HG03139 (cell line): ENCODE data around the gene PCDHGB4.
A peak's percentile ranks its signal among the peaks of the same experiment; 100 is the strongest.
"Not testable (repeated sequence)": the region's sequence is repeated elsewhere in the genome, so short reads cannot be mapped to it uniquely, and the experiment has no call there.

Experiments used
- ATAC-seq: cut with Tn5 transposase; IDR thresholded peaks from one replicate; pipeline ENCODE4 v1.9.1; 2021; ENCODE audit not compliant: unreplicated experiment

PCDHGB4 gene

DNA sequence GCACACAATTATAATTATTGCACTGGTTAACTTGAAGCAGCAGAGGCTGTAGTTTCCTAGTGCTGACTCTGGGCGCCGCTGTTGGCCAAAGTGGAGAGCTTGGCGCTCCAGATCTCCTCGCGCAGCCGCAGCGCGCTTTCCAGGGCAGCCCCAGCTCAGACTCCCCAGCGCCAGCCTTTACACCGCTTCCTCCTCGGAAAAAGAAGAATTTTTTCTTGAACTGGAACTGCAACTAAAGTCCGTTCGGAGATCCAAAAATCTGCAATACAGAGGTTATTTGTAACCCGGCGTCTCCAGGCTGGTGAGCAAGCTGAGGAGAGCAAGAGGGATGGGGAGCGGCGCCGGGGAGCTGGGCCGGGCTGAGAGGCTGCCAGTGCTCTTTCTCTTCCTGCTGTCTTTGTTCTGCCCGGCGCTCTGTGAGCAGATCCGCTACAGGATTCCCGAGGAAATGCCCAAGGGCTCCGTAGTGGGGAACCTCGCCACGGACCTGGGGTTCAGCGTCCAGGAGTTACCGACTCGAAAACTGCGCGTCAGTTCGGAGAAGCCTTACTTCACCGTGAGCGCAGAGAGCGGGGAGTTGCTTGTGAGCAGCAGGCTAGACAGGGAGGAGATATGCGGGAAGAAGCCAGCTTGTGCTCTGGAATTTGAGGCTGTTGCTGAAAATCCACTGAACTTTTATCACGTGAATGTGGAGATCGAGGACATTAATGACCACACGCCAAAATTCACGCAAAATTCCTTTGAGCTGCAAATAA, at the start of gene PCDHGB4:
Gene PCDHGB4 (plus strand): TSS at position 142 of the 755 bp plus-strand sequence. CDS start 187 bp downstream, at position 329.
- not testable (repeated sequence) for ATAC-seq

DNA sequence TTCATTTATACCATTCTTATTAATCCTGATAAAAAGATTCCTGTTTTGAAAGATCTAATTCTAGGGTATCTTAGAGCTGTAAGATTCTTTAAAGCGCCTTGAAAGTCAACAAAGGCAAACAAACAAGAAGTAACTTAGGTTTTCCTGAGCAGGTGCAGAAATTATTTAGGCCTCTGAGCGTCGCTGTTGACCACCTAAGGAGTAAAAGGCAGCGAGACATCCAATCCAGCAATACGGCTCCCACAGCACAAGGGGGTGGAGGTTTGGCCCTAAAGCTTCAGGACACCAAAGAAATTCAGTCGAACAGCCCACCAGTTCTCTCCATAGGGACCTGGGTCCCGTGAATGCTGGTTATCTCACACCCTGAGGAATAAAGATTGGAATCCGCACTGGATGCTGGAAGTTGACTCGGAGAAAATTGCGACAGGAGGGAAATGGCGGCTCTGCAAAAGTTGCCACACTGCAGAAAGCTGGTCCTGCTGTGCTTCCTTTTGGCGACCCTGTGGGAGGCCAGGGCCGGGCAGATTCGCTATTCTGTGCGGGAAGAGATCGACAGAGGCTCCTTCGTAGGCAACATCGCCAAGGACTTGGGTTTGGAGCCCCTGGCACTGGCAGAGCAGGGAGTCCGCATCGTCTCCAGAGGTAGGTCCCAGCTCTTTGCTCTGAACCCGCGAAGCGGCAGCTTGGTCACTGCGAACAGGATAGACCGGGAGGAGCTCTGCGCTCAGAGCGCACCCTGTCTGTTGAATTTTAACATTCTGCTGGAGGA, 48.8 kb upstream of the PCDHGB4 start, which contains the start of gene PCDHGA2:
Gene PCDHGA2 (plus strand): TSS at position 223 of the 769 bp plus-strand sequence.
- no peak for ATAC-seq

DNA sequence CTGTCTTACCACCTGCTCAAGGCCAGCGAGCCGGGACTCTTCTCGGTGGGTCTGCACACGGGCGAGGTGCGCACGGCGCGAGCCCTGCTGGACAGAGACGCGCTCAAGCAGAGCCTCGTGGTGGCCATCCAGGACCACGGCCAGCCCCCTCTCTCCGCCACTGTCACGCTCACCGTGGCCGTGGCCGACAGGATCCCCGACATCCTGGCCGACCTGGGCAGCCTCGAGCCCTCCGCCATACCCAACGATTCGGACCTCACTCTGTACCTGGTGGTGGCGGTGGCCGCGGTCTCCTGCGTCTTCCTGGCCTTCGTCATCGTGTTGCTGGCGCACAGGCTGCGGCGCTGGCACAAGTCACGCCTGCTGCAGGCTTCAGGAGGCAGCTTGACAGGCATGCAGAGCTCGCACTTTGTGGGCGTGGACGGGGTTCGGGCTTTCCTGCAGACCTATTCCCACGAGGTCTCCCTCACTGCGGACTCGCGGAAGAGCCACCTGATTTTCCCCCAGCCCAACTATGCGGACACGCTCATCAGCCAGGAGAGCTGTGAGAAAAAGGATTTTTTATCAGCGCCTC, 46.6 kb upstream of the PCDHGB4 start:
- ATAC-seq = not testable (repeated sequence)

DNA sequence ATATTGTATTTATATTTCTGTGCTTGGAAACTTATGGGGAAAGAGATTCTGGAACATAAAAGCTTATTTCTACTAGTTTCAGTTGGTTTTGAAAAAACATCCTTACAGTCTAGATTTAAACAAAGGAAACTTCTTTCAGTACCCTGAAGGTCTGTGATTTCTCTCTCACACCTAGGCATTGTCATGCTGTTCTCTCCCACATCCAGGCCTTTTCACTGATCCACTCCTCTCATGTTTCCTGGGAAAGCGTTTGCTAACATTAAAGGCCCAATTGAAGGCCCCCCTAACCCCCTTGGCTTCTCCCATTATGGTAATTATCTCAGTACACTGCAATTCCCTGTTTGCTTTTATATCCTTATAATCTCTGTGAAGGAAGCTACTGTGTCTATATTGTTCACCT, 44.7 kb upstream of the PCDHGB4 start:
- ATAC-seq = no peak

DNA sequence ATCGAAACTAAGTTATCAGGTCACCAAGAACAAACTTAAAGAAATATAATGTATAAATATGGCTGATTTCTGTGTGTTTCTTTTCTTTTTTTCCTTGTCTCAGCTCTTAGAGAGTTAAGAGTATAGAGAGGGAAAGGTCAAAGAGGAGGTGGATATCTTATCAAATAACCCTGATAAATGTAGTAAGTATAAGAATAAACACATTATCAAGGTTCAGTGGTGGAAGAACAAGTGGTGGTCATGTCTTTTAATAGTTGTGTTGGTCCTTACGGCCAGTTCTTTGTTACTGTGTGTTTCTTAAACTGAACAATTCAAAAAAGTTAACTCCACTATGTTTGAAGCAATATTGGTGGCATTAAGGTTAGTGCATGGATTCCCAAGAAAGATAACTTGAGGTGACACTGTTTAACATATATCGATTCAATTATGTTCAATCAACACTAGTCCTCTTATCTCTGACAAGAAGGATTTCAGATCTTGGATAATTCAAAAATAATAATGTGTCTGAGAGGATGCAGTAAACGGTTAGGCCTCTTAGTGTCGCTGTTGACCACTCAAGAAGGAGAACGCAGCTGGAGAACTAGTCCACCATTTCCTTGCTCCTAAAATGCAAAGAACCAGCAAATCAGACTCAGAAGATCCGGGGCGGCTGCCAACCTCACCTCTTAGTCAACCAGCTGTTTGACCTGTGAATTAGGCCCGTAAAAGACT, 44.1 kb upstream of the PCDHGB4 start, which contains the start of gene PCDHGA3:
Gene PCDHGA3 (plus strand): TSS at position 588 of the 711 bp plus-strand sequence. CDS start 205 bp downstream, outside the sequence.
- no peak for ATAC-seq

DNA sequence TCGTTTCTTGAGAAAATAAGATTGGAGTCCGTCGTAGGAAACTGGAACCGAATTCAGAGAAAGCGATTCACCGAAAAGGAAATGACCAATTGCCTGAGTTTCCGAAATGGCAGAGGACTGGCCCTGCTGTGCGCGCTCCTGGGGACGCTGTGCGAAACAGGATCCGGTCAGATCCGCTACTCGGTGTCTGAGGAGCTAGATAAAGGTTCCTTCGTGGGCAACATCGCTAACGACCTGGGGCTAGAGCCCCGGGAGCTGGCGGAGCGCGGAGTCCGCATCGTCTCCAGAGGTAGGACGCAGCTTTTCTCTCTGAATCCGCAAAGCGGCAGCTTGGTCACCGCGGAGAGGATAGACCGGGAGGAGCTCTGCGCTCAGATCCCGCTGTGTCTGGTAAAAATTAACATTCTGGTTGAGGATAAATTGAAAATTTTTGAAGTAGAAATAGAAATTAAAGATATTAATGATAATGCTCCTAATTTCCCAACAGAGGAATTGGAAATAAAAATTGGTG, 43.5 kb upstream of the PCDHGB4 start:
- no peak for ATAC-seq

DNA sequence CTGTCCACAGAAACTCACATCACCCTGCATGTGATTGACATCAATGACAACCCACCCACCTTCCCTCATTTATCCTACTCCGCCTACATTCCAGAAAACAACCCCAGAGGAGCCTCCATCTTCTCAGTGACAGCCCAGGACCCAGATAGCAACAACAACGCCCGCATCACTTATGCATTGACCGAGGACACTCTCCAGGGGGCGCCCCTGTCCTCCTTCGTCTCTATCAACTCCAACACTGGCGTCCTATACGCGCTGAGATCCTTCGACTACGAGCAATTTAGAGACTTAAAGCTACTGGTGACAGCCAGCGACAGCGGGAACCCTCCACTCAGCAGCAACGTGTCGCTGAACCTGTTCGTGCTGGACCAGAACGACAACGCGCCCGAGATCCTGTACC, 42.2 kb upstream of the PCDHGB4 start:
- no peak for ATAC-seq

DNA sequence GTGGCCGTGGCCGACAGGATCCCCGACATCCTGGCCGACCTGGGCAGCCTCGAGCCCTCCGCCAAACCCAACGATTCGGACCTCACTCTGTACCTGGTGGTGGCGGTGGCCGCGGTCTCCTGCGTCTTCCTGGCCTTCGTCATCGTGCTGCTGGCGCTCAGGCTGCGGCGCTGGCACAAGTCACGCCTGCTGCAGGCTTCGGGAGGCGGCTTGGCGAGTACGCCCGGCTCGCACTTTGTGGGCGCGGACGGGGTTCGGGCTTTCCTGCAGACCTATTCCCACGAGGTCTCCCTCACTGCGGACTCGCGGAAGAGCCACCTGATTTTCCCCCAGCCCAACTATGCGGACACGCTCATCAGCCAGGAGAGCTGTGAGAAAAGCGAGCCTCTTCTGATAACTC, 41.5 kb upstream of the PCDHGB4 start:
- not testable (repeated sequence) for ATAC-seq

DNA sequence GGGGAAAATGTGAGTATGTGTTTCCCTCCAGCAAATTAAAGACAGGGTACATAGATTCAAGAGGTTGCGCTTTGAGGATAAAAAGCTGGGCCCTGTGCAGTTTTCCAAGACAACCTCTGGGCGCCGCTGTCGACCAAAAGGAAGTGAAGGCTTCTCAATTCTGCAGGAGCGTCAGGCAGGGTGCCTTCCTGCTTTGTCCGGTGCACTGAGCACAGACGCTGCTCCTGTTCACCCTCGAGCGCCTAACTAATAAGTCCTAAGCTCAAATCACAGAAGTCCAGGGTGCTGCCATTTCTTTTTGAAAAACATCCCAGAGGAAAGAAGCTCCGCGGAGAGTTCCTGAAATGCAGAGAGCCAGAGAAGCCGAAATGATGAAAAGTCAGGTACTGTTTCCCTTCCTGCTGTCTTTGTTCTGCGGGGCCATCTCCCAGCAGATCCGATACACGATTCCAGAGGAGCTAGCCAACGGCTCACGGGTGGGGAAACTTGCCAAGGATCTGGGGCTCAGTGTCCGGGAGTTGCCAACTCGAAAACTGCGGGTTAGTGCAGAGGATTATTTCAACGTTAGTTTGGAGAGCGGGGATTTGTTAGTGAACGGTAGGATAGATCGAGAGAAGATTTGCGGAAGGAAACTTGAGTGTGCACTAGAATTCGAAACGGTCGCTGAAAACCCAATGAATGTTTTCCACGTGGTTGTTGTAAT, 37.4 kb upstream of the PCDHGB4 start, which contains the start of gene PCDHGB1:
Gene PCDHGB1 (plus strand): TSS at position 183 of the 703 bp plus-strand sequence. CDS start 162 bp downstream, at position 345.
- ATAC-seq = no peak

DNA sequence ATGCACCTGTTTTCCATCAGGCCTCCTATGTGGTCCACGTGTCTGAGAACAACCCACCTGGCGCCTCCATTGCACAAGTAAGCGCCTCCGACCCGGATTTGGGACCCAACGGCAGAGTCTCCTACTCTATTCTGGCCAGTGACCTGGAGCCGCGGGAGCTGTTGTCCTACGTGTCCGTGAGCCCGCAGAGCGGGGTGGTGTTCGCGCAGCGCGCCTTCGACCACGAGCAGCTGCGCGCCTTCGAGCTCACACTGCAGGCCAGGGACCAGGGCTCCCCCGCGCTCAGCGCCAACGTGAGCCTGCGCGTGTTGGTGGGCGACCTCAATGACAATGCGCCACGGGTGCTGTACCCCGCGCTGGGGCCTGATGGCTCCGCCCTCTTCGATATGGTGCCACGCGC, 35.9 kb upstream of the PCDHGB4 start:
- ATAC-seq = no peak

DNA sequence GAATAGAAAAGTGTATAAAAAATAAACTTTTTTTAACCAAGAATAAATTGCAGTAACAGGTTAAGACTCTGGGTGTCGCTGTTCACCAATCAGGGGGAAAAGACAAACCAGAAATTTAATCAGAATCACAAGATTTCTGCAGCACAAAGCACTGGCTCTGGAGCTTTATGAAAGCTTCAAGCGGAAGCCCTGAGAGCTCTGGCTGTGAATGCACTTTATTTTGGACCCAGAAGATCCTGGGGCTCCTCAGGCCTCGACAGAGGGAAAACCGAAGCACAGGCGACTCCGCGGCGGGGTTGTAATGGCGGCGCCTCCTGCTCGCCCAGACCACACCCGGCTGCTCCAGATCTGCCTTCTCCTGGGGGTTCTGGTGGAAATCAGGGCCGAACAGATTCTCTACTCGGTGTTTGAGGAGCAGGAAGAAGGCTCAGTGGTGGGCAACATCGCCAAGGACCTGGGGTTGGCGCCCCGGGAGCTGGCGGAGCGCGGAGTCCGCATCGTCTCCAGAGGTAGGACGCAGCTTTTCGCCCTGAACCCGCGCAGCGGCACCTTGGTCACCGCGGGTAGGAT, 32.5 kb upstream of the PCDHGB4 start, which contains the start of gene PCDHGA4:
Gene PCDHGA4 (plus strand): TSS at position 122 of the 570 bp plus-strand sequence. CDS start 87 bp downstream, at position 209.
- ATAC-seq = no peak

DNA sequence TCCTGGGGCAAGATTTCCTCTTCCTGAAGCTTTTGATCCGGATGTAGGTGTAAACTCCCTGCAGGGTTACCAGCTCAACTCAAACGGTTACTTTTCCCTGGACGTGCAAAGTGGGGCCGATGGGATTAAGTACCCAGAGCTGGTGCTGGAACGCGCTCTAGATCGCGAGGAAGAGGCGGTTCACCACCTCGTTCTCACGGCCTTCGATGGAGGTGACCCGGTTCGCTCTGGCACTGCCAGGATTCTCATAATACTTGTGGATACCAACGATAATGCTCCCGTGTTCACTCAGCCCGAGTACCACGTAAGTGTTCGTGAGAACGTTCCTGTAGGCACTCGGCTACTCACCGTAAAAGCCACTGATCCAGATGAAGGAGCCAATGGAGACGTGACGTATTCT, 31.9 kb upstream of the PCDHGB4 start:
- no peak for ATAC-seq

DNA sequence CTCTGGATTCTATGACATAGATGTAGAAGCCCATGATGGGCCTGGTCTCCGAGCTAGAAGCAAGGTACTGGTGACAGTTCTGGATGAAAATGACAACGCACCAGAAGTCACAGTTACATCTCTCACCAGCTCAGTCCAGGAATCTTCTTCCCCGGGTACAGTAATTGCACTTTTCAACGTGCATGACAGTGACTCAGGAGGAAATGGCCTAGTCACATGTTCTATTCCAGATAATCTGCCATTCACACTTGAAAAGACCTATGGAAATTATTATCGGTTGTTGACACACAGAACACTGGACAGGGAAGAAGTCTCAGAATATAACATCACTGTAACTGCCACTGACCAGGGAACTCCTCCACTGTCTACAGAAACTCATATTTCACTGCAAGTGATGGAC, 31.4 kb upstream of the PCDHGB4 start:
- ATAC-seq = no peak

DNA sequence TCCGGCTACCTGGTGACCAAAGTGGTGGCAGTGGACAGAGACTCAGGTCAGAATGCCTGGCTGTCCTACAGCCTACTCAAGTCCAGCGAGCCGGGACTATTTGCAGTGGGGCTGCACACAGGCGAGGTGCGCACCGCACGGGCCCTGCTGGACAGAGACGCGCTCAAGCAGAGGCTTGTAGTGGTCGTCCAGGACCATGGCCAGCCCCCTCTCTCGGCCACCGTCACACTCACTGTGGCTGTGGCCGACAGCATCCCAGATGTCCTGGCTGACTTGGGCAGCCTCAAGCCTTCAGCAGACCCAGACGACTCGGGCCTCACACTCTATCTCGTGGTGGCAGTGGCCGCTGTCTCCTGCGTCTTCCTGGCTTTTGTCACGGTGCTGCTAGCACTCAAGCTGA, 30.5 kb upstream of the PCDHGB4 start:
- ATAC-seq = no peak

DNA sequence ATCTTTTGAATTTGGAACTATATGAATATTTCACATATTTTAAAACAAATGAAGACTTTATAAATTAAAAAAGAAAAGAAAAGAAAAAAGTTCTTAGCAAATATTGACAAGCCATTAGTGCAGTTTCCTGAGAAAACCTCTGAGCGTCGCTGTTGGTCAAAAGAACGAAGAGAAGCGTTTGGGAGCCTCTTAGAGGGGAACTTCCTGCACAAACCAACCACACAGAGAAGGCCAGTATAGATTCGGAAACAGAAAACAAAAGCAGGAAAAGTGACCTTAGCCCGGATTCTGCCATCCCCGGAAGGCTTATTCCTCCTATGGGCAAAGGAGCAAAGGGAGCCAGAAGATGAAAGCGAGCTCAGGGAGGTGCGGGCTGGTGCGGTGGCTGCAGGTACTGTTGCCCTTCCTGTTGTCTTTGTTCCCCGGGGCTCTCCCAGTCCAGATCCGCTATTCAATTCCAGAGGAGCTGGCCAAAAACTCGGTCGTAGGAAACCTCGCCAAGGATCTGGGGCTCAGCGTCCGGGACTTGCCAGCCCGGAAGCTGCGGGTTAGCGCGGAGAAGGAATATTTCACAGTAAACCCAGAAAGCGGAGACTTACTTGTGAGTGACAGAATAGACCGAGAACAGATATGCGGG, 27.6 kb upstream of the PCDHGB4 start, which contains the start of gene PCDHGB2:
Gene PCDHGB2 (plus strand): TSS at position 205 of the 637 bp plus-strand sequence. CDS start 142 bp downstream, at position 347.
- peak; percentile 67 for ATAC-seq

DNA sequence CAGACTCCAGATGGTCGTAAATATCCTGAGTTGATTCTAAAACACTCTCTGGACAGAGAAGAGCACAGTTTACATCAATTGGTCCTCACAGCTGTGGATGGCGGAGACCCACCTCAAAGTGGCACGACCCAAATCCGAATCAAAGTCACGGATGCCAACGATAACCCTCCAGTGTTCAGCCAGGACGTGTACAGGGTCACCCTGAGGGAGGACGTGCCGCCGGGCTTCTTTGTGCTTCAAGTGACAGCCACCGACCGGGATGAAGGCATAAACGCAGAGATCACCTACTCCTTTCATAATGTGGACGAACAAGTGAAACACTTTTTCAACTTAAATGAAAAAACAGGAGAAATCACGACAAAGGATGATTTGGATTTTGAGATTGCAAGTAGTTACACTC, 26.8 kb upstream of the PCDHGB4 start:
- ATAC-seq = no peak

DNA sequence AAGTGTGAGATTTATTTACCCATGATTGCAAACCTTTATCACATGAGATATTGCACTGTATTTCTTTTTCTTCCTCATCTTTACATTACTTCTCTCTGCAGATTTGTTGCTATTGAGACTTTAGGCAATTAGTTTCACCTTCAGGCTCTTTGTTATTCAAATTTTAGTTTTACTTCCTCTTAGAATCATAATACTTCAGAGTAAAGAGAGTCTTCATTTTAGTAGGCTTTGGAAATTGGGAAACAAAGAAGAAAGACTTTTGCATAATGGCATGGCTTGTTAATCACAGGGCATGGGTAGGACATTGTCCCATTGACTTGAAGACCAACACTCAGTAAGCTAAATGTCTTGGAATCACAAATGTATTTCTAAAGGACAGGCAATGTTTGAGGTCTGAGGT, 24.8 kb upstream of the PCDHGB4 start:
- ATAC-seq = no peak

DNA sequence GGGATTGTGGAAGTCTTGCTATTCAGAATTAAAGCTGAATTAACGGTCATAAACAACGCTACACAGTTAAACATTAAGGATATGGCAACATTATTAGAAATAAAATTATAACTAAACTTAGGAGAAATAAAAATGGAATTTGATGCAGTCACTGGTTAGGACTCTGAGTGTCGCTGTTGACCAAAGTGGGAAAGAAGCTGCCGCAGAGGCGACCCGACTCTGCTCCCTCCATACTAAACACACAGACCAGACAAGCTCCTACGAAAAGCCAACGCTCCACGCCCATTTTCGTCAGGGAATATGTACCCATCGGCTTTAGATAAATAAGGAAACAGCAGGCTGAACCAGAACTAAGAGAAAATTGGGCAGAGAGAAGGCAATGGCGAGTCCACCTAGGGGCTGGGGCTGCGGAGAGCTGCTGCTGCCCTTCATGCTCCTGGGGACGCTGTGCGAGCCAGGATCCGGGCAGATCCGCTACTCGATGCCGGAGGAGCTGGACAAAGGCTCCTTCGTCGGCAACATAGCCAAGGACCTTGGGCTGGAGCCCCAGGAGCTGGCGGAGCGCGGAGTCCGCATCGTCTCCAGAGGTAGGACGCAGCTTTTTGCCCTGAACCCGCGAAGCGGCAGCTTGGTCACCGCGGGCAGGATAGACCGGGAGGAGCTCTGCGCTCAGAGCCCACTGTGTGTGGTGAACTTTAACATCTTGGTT, 23.4 kb upstream of the PCDHGB4 start, which contains the start of gene PCDHGA5:
Gene PCDHGA5 (plus strand): TSS at position 211 of the 709 bp plus-strand sequence. CDS start 169 bp downstream, at position 380.
- no peak for ATAC-seq
